ENCODE results near the gene ARHGAP15.
A peak's percentile ranks its signal among the peaks of the same experiment; 100 is the strongest.

The ARHGAP15 gene

GRCh38 chr2:143225931-143226330 lies 96.7 kb downstream of the ARHGAP15 start:
- DNase-seq (ENCODE audit: low read depth): no peak

GRCh38 chr2:143226714-143227541 lies 97.7 kb downstream of the ARHGAP15 start:
- no peak for DNase-seq (ENCODE audit: low read depth)

GRCh38 chr2:143229411-143229810 lies 100.2 kb downstream of the ARHGAP15 start:
- no peak for DNase-seq (ENCODE audit: low read depth)

GRCh38 chr2:143229952-143230351 lies 100.7 kb downstream of the ARHGAP15 start:
- no peak for DNase-seq (ENCODE audit: low read depth)

GRCh38 chr2:143230506-143231253 lies 101.5 kb downstream of the ARHGAP15 start:
- no peak for DNase-seq (ENCODE audit: low read depth)

- DNase-seq (ENCODE audit: low read depth): no peak
Measured at GRCh38 chr2:143231254-143231645, 102.0 kb downstream of the ARHGAP15 start.

- DNase-seq (ENCODE audit: low read depth): no peak
Measured at GRCh38 chr2:143237146-143237777, 108.0 kb downstream of the ARHGAP15 start.

- DNase-seq (ENCODE audit: low read depth): no peak
Measured at GRCh38 chr2:143241403-143242088, 112.3 kb downstream of the ARHGAP15 start.

GRCh38 chr2:143246246-143246645 lies 117.0 kb downstream of the ARHGAP15 start:
- DNase-seq (ENCODE audit: low read depth): no peak

GRCh38 chr2:143246815-143247744 lies 117.9 kb downstream of the ARHGAP15 start:
- no peak for DNase-seq (ENCODE audit: low read depth)

- DNase-seq (ENCODE audit: low read depth): no peak
Measured at GRCh38 chr2:143248631-143249030, 119.4 kb downstream of the ARHGAP15 start.

GRCh38 chr2:143251681-143252080 lies 122.5 kb downstream of the ARHGAP15 start:
- DNase-seq (ENCODE audit: low read depth): no peak

GRCh38 chr2:143252138-143252907 lies 123.1 kb downstream of the ARHGAP15 start:
- DNase-seq (ENCODE audit: low read depth): no peak

- DNase-seq (ENCODE audit: low read depth): no peak
Measured at GRCh38 chr2:143254110-143254509, 124.9 kb downstream of the ARHGAP15 start.

- no peak for DNase-seq (ENCODE audit: low read depth)
Measured at GRCh38 chr2:143255086-143255485, 125.9 kb downstream of the ARHGAP15 start.

- no peak for DNase-seq (ENCODE audit: low read depth)
Measured at GRCh38 chr2:143255899-143256298, 126.7 kb downstream of the ARHGAP15 start.

- no peak for DNase-seq (ENCODE audit: low read depth)
Measured at GRCh38 chr2:143258126-143258892, 129.1 kb downstream of the ARHGAP15 start.

- peak; percentile 66 for DNase-seq (ENCODE audit: low read depth)
Measured at GRCh38 chr2:143259368-143259958, 130.2 kb downstream of the ARHGAP15 start.

- peak; percentile 40 for DNase-seq (ENCODE audit: low read depth)
Measured at GRCh38 chr2:143261986-143262385, 132.8 kb downstream of the ARHGAP15 start.

Data from stimulated activated CD4-positive, alpha-beta T cell treated with anti-CD3 and anti-CD28 coated beads, Interleukin-2, amount 100 ng/mL, for 4 hours (primary cell).